Stimulated activated CD8-positive, alpha-beta memory T cell treated with anti-CD3 and anti-CD28 coated beads, Interleukin-15, amount 100 ng/mL, for 48 hours (primary cell): ENCODE data around the gene SLC26A1.

ENCODE experiments used
- DNase-seq, 2 donors: peaks; one replicate each; pipeline ENCODE4 v3.0.0-alpha.2; 2020; ENCODE audit warnings: low read depth in 2 of 2

The SLC26A1 gene

GRCh38 chr4:1028574-1029220, 35.5 kb upstream of the SLC26A1 start:
- DNase-seq: no peak

- no peak for DNase-seq
Measured at GRCh38 chr4:1027915-1028238, 34.7 kb upstream of the SLC26A1 start.

GRCh38 chr4:1027219-1027914, 34.2 kb upstream of the SLC26A1 start:
- DNase-seq: no peak

GRCh38 chr4:1026115-1026514, 32.9 kb upstream of the SLC26A1 start:
- DNase-seq: peak; percentile 20 to 25

GRCh38 chr4:1024882-1025545, 31.8 kb upstream of the SLC26A1 start:
- no peak for DNase-seq

- DNase-seq: no peak
Measured at GRCh38 chr4:1023895-1024740, 30.9 kb upstream of the SLC26A1 start.

- DNase-seq: no peak
Measured at GRCh38 chr4:1023075-1023640, 30.0 kb upstream of the SLC26A1 start.

- no peak for DNase-seq
Measured at GRCh38 chr4:1022739-1023066, 29.5 kb upstream of the SLC26A1 start.

- no peak for DNase-seq
Measured at GRCh38 chr4:1022051-1022738, 29.0 kb upstream of the SLC26A1 start.

- DNase-seq: no peak
Measured at GRCh38 chr4:1021386-1022050, 28.3 kb upstream of the SLC26A1 start.

- no peak for DNase-seq
Measured at GRCh38 chr4:1019729-1020470, 26.7 kb upstream of the SLC26A1 start.

GRCh38 chr4:1019320-1019719, 26.1 kb upstream of the SLC26A1 start:
- DNase-seq: no peak

GRCh38 chr4:1018147-1019020, 25.2 kb upstream of the SLC26A1 start:
- DNase-seq: no peak

GRCh38 chr4:1017706-1018105, 24.5 kb upstream of the SLC26A1 start:
- DNase-seq: no peak

- DNase-seq: no peak
Measured at GRCh38 chr4:1017211-1017610, 24.0 kb upstream of the SLC26A1 start.

GRCh38 chr4:1015746-1016145, 22.5 kb upstream of the SLC26A1 start:
- no peak for DNase-seq

GRCh38 chr4:1015179-1015578, 22.0 kb upstream of the SLC26A1 start:
- DNase-seq: no peak

GRCh38 chr4:1014291-1015167, 21.3 kb upstream of the SLC26A1 start:
- DNase-seq: no peak
